BLaER1 treated with 17β-estradiol and CSF1 and Interleukin-3, amounts not matched to agents 10 nM and 100 nM (cell line): ENCODE measurements around the gene MYOG.

Experiments used
- H3K27ac ChIP-seq, 11 experiments: shearing (Covaris generic); formaldehyde crosslinking; 2 replicates each; pipeline ENCODE4 v1.8.1; 2022
- H3K27me3 ChIP-seq, 11 experiments: shearing (Covaris generic); formaldehyde crosslinking; 2 replicates each; pipeline ENCODE4 v1.8.1; 2022
- H3K36me3 ChIP-seq, 11 experiments: shearing (Covaris generic); formaldehyde crosslinking; 2 replicates each; pipeline ENCODE4 v1.8.1; 2022
- H3K4me1 ChIP-seq, 10 experiments: shearing (Covaris generic); formaldehyde crosslinking; 2 replicates each; pipeline ENCODE4 v1.8.1; 2022
- H3K4me2 ChIP-seq, 11 experiments: shearing (Covaris generic); formaldehyde crosslinking; 2 replicates each; pipeline ENCODE4 v1.8.1; 2022
- H3K4me3 ChIP-seq, 10 experiments: shearing (Covaris generic); formaldehyde crosslinking; 2 replicates each; pipeline ENCODE4 v1.8.1; 2022
- H3K9ac ChIP-seq, 11 experiments: shearing (Covaris generic); formaldehyde crosslinking; 2 replicates each; pipeline ENCODE4 v1.8.1; 2022
- H3K9me3 ChIP-seq, 11 experiments: shearing (Covaris generic); formaldehyde crosslinking; replicated peaks in 1 of 11; 2 replicates each; pipeline ENCODE4 v1.8.1; 2022
- H4K20me1 ChIP-seq, 11 experiments: shearing (Covaris generic); formaldehyde crosslinking; 2 replicates each; pipeline ENCODE4 v1.8.1; 2022
- Cebpa-rat ChIP-seq, 11 experiments: shearing (Covaris generic); IDR thresholded peaks; 2 replicates each; pipeline ENCODE4 v1.8.1; 2022

Gene MYOG

GRCh38 chr1:203054184-203054583 lies 31.6 kb downstream of the MYOG start:
- Histone ChIP-seq H3K27me3 (peaks cover 0 to 19% (median 0%) of the 10 kb centered on the region in 11 experiments; a peak in 4 of 22 replicates), H3K4me1 (peaks cover 58 to 96% (median 93%) of the 10 kb centered on the region in 10 experiments), H3K4me3 (no peak overlapping the region), H3K4me2 (peak overlapping the region in 8 of 11 experiments; percentile 1 to 93 (median 76); a peak in 11 of 22 replicates), H3K9me3 (no peaks in the 10 kb centered on the region), H3K27ac (peak overlapping the region in 2 of 11 experiments; percentile 31 to 69; a peak in 4 of 22 replicates), H3K36me3 (peaks cover 0 to 45% (median 7%) of the 10 kb centered on the region in 11 experiments; a peak in 9 of 22 replicates), H4K20me1 (peaks cover 0 to 30% (median 0%) of the 10 kb centered on the region in 11 experiments; a peak in 5 of 22 replicates), H3K9ac (peak overlapping the region in 2 of 11 experiments; percentile 5 to 39; a peak in 3 of 22 replicates)
- TF ChIP-seq Cebpa-rat (IDR thresholded peaks at IDR 0.05), result no peak

DNA sequence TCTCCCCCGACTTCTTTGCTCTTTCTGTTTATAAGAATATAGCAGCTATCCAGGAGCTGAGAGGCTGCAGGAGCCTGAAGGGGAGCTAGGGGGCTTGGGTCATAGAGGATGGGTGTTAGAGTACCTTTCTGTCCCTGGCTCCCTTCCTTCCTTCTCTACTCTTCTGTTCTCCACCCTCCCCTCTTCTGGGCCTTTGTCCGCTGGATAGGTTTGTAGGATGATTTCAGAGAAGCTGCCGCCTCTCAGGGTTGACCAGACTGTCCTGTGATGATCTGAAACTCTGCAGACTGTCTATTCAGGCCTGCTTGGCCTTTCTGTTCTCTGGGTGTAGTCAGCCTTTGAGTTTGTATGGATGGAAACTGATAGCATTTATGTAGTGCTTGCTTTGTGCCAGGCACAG lies 33.2 kb downstream of the MYOG start:
- peak overlapping the region in 9 of 11 experiments; percentile 67 to 93 (median 81); a peak in 18 of 22 replicates for H3K4me2 ChIP-seq
- peaks cover 0 to 57% (median 13%) of the 10 kb centered on the region in 11 experiments; a peak in 10 of 22 replicates for H3K36me3 ChIP-seq
- peaks cover 0 to 25% (median 0%) of the 10 kb centered on the region in 11 experiments; a peak in 4 of 22 replicates for H4K20me1 ChIP-seq
- H3K9me3 ChIP-seq, result no peaks in the 10 kb centered on the region
- H3K9ac ChIP-seq, result peak overlapping the region in 5 of 11 experiments; percentile 5 to 59 (median 57); a peak in 10 of 22 replicates
- no peak for TF ChIP-seq Cebpa-rat (IDR thresholded peaks at IDR 0.05)
- H3K27me3 ChIP-seq, result peaks cover 0 to 19% (median 0%) of the 10 kb centered on the region in 11 experiments; a peak in 4 of 22 replicates
- H3K4me3 ChIP-seq, result no peak overlapping the region
- H3K27ac ChIP-seq, result peak overlapping the region in 5 of 11 experiments; percentile 2 to 79 (median 69); a peak in 8 of 22 replicates
- H3K4me1 ChIP-seq, result peaks cover 45 to 89% (median 84%) of the 10 kb centered on the region in 10 experiments

GRCh38 chr1:203051841-203052324 lies 33.9 kb downstream of the MYOG start:
- Histone ChIP-seq H3K36me3 (peaks cover 0 to 57% (median 13%) of the 10 kb centered on the region in 11 experiments; a peak in 10 of 22 replicates), H3K4me2 (peak overlapping the region; percentile 7 to 93 (median 80)), H3K27me3 (peaks cover 0 to 19% (median 0%) of the 10 kb centered on the region in 11 experiments; a peak in 4 of 22 replicates), H3K9me3 (no peaks in the 10 kb centered on the region), H3K27ac (peak overlapping the region in 6 of 11 experiments; percentile 26 to 80 (median 74); a peak in 11 of 22 replicates), H4K20me1 (peaks cover 0 to 30% (median 0%) of the 10 kb centered on the region in 11 experiments; a peak in 4 of 22 replicates), H3K9ac (peak overlapping the region in 5 of 11 experiments; percentile 5 to 76 (median 59); a peak in 10 of 22 replicates), H3K4me1 (peaks cover 45 to 89% (median 84%) of the 10 kb centered on the region in 10 experiments), H3K4me3 (no peak overlapping the region)
- TF ChIP-seq Cebpa-rat (IDR thresholded peaks at IDR 0.05), result peak in 1 of 11 experiments; percentile 70; a peak in 1 of 22 replicates

- TF ChIP-seq Cebpa-rat (IDR thresholded peaks at IDR 0.05), result no peak
- Histone ChIP-seq H3K27ac (peak overlapping the region in 4 of 11 experiments; percentile 72 to 80 (median 78); a peak in 8 of 22 replicates), H4K20me1 (peaks cover 0 to 32% (median 0%) of the 10 kb centered on the region in 11 experiments; a peak in 4 of 22 replicates), H3K36me3 (peaks cover 0 to 58% (median 22%) of the 10 kb centered on the region in 11 experiments; a peak in 11 of 22 replicates), H3K9ac (peak overlapping the region in 3 of 11 experiments; percentile 44 to 76 (median 67); a peak in 4 of 22 replicates), H3K4me2 (peak overlapping the region; percentile 7 to 93 (median 80); a peak in 20 of 22 replicates), H3K4me3 (no peak overlapping the region), H3K27me3 (peaks cover 0 to 19% (median 0%) of the 10 kb centered on the region in 11 experiments; a peak in 4 of 22 replicates), H3K9me3 (no peaks in the 10 kb centered on the region), H3K4me1 (peaks cover 45 to 86% (median 80%) of the 10 kb centered on the region in 10 experiments)
Observed at GRCh38 chr1:203050826-203051225, 35.0 kb downstream of the MYOG start.

GRCh38 chr1:203049576-203050180 lies 36.1 kb downstream of the MYOG start:
- peaks cover 0 to 19% (median 0%) of the 10 kb centered on the region in 11 experiments; a peak in 4 of 22 replicates for H3K27me3 ChIP-seq
- no peak overlapping the region for H3K4me3 ChIP-seq
- no peak overlapping the region; a peak in 2 of 22 replicates for H3K27ac ChIP-seq
- no peak overlapping the region for H3K9ac ChIP-seq
- no peaks in the 10 kb centered on the region for H3K9me3 ChIP-seq
- H4K20me1 ChIP-seq, result peaks cover 0 to 32% (median 0%) of the 10 kb centered on the region in 11 experiments; a peak in 4 of 22 replicates
- H3K36me3 ChIP-seq, result peaks cover 0 to 56% (median 33%) of the 10 kb centered on the region in 11 experiments; a peak in 13 of 22 replicates
- H3K4me2 ChIP-seq, result peak overlapping the region in 6 of 11 experiments; percentile 8 to 93 (median 80); a peak in 6 of 22 replicates
- no peak for TF ChIP-seq Cebpa-rat (IDR thresholded peaks at IDR 0.05)
- H3K4me1 ChIP-seq, result peaks cover 38 to 75% (median 69%) of the 10 kb centered on the region in 10 experiments

- no peak for TF ChIP-seq Cebpa-rat (IDR thresholded peaks at IDR 0.05)
- H3K4me2 ChIP-seq, result no peak overlapping the region
- peaks cover 0 to 32% (median 0%) of the 10 kb centered on the region in 11 experiments; a peak in 4 of 22 replicates for H4K20me1 ChIP-seq
Observed at GRCh38 chr1:203049077-203049476, 36.7 kb downstream of the MYOG start.

GRCh38 chr1:203048555-203049051 lies 37.2 kb downstream of the MYOG start:
- Histone ChIP-seq H3K9me3 (no peaks in the 10 kb centered on the region), H3K27me3 (peaks cover 0 to 19% (median 0%) of the 10 kb centered on the region in 11 experiments; a peak in 4 of 22 replicates), H3K4me1 (peaks cover 38 to 65% (median 58%) of the 10 kb centered on the region in 10 experiments), H3K27ac (no peak overlapping the region), H4K20me1 (peaks cover 0 to 32% (median 0%) of the 10 kb centered on the region in 11 experiments; a peak in 4 of 22 replicates), H3K36me3 (peaks cover 0 to 57% (median 44%) of the 10 kb centered on the region in 11 experiments; a peak in 16 of 22 replicates), H3K9ac (0 out of 22 replicates have a peak overlapping the region, but pooled peaks of 1 of the 11 experiments have one; percentile 9), H3K4me3 (no peak overlapping the region), H3K4me2 (peak overlapping the region in 1 of 11 experiments; percentile 76; a peak in 1 of 22 replicates)
- TF ChIP-seq Cebpa-rat (IDR thresholded peaks at IDR 0.05), result no peak

More at GRCh38 chr1:203049077-203049476, 36.7 kb downstream of the MYOG start:
- H3K9ac ChIP-seq, result 0 out of 22 replicates have a peak overlapping the region, but pooled peaks of 1 of the 11 experiments have one; percentile 9
- H3K9me3 ChIP-seq, result no peaks in the 10 kb centered on the region
- H3K4me1 ChIP-seq, result peaks cover 38 to 69% (median 63%) of the 10 kb centered on the region in 10 experiments
- H3K36me3 ChIP-seq, result peaks cover 0 to 57% (median 39%) of the 10 kb centered on the region in 11 experiments; a peak in 15 of 22 replicates
- H3K27me3 ChIP-seq, result peaks cover 0 to 19% (median 0%) of the 10 kb centered on the region in 11 experiments; a peak in 4 of 22 replicates
- H3K4me3 ChIP-seq, result no peak overlapping the region
- H3K27ac ChIP-seq, result no peak overlapping the region

- Histone ChIP-seq H3K4me3 (no peak overlapping the region), H3K4me2 (peak overlapping the region in 8 of 11 experiments; percentile 35 to 76 (median 63); a peak in 14 of 22 replicates), H3K27me3 (peaks cover 0 to 18% (median 0%) of the 10 kb centered on the region in 11 experiments; a peak in 4 of 22 replicates), H3K27ac (no peak overlapping the region; a peak in 1 of 22 replicates), H3K36me3 (peaks cover 0 to 62% (median 49%) of the 10 kb centered on the region in 11 experiments; a peak in 16 of 22 replicates), H4K20me1 (peaks cover 0 to 32% (median 0%) of the 10 kb centered on the region in 11 experiments; a peak in 4 of 22 replicates), H3K9me3 (no peaks in the 10 kb centered on the region), H3K9ac (no peak overlapping the region), H3K4me1 (peaks cover 38 to 59% (median 53%) of the 10 kb centered on the region in 10 experiments)
- no peak for TF ChIP-seq Cebpa-rat (IDR thresholded peaks at IDR 0.05)
Observed at GRCh38 chr1:203048086-203048485, 37.7 kb downstream of the MYOG start.
